Activated CD4-positive, CD25-positive, alpha-beta regulatory T cell treated with anti-CD3 and anti-CD28 coated beads, Interleukin-2, amount 50 U/mL, for 24 hours (primary cell): Measurements from ENCODE around the gene GMIP.
"Not testable (repeated sequence)": the region's sequence is repeated elsewhere in the genome, so short reads cannot be mapped to it uniquely, and the experiment has no call there.

Experiments used
- ATAC-seq, 2 donors: fragments of 150-1000 bp; cut with Tn5 transposase; one replicate each; pipeline ENCODE4 v1.10.0; 2021; ENCODE audit warnings: mild to moderate bottlenecking in 1 of 2, moderate library complexity in 1 of 2

Gene GMIP

DNA sequence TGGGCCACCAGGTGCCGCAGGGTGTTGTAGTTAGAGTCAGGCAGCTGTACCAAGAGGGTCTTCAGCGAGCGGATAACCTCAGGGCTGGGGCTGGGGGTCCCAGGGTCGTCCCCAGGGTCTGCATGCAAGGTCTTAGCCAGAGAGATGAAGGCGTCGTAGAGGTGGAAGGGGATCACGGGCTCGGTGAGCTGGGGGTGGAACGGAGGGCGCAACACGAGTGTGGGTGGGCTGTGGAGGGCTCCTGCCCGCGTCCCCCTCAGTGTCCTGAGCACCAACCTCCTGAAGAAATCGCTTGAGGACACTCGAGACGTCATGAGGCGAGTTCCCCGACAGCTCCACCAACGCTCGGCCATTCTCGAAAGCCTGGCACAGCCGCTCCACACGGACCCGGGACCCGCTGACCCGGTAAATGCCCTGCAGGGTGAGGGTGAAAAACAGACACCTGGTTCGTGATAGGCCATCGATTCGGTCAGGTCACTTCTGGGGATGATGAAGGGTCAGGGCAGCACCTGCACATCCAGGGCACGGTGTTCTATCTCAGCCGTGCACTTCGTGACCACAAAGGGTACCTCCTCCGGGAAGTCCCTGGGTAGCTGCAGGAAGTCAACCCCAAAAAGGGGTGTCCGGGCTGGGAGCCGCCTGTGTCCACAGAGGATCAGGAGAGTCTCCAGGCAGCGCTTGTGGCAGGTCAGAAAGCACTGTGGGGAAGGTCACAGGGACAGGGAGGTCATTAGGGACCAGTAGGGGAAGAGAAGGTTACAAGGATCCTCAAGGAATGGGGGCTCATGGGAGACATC is 8.7 kb downstream of the GMIP start:
- no peak for ATAC-seq

- ATAC-seq: no peak
These were observed 9.5 kb downstream of the GMIP start for GRCh38 chr19:19633711-19634515.

DNA sequence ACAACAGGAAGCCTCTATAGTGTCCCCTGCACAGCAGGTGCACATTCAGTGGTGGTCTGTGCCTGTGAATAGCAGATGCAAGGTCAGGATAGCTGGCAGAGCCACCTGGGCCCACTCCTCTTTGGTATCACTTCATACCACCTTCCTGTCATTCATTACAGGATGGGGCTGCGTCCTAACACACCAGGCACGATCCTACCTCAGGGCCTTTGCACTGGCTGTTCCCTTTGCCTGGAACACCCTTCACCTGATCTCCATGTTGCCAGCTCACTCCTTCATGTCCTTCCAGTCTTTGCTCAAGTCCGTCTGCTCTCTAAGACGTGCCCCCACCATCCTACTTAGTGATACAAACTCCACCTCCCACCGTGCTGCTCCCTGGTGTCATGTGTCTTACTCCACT is 10.8 kb downstream of the GMIP start:
- ATAC-seq: no peak

GRCh38 chr19:19631346-19631745 is 12.1 kb downstream of the GMIP start:
- ATAC-seq: no peak

DNA sequence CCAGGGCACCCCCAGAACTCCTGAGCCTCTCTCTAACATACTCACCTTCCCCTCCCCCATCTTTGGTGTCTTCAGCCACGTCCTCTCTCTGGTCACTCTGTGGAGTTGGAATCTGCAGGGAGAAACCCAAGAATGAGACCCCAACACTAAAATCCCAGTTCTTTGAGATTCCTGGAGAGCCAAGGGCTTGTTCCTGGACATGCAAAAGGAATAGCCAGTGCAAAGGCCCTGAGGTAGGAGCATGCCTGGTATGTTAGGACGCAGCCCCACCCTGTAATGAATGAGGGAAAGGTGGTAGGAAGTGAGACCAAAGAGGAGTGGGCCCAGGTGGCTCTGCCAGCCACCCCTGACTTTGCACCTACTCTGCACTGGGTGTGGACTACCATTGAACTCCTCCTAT is 13.0 kb downstream of the GMIP start:
- no peak for ATAC-seq

GRCh38 chr19:19630062-19630414 is 13.4 kb downstream of the GMIP start:
- no peak for ATAC-seq

DNA sequence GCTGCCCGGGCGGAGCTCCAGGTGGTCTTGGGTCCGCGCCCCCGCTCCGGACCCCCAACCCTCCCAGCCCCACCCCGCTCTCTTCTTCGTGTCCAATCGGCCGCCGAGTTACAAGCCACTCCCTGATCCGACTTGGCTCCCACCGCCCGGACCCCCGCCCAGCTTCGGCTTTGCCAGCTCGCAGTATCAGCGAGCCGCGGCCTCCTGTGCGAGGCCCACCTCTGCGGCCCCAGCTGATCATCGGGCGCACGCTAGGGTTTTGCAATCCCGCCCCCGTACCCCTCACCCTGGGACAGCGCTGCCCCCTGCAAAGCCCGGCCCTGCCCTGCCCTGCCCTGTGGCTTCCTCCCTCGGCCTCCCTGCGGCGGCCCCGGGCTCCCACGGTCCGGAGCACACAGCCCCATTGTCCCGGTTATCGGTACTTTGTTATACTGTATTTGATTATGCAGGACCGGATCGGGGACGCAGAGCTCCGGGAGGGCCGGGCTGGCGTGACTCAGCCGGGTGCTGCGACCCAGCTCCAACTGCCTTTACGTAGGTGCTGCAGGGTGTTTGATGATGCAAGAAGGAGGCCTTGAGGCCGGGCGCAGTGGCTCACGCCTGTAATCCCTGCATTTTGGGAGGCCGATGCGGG is 14.8 kb downstream of the GMIP start:
- peak; percentile 39 to 55 for ATAC-seq

- ATAC-seq: peak; percentile 76 to 78
These were observed 15.6 kb downstream of the GMIP start, which contains the start of gene LPAR2 for GRCh38 chr19:19627621-19628500. Gene LPAR2, minus strand, starts transcription at chr19:19628220. Its CDS starts 945 bp downstream, at chr19:19627275.

DNA sequence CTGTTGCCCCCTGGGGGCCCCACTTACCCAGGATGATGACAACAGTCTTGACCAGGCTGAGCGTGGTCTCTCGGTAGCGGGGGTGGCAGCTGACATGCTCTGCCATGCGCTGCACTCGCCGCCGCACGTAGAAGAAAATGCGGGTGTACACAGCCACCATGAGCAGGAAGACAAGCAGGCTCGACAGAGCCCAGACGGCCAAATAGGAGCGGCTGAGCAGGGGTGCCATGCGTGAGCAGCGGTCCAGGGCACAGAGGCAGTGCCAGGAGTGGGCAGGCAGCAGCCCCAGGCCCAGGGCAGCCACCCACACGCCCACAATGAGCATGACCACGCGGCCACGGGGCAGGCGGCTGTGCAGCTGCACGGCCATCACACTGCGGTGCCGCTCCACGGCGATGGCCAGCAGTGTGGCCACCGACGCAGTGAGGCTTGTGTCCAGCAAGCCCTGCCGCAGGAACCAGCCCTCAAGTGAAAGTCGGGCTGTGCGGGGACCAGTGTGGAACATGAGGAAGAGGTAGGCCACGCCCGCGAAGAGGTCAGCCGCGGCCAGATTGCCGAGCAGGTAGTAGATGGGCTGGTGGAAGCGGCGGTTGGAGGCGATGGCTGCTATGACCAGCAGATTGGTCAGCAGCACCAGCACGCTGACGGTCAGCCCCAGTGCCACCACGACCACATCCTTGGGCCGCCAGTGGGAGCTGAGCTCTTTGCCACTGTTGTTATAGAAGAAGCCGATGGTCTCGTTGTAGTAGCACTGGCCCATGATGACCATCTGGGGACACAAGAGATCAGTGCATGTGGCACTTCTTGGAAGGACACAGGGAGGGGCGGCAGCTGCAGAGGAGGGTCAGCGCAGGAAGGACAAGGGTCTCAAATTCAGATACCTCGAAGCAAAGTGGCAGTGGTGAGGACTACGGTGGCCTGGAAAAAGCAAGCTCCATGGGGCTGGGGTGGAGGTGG is 16.7 kb downstream of the GMIP start:
- ATAC-seq: no peak

DNA sequence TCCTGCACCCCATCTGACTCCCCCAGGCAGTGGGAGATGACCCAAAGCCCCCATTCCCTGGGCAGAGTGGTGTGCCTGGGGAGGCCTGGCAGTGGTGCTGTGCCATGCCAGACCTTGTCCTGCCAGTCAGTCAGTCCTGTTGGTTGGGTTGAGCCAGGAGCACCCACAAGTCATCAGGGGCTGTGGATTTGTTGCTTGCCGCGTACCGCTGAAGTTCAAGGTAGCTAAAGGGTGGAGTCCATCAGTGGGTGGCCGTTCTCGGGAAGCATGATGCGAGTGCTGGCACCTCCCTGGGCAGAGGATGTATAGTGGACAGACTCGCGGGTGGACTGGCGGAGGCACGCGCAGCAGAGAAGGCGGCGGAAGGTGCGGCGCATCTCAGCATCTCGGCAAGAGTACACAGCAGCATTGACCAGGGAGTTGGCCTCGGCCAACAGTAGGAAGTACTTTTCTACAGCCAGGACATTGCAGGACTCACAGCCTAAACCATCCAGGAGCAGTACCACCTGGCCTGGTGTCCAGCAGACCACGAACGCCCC is 19.4 kb downstream of the GMIP start:
- ATAC-seq: no peak

DNA sequence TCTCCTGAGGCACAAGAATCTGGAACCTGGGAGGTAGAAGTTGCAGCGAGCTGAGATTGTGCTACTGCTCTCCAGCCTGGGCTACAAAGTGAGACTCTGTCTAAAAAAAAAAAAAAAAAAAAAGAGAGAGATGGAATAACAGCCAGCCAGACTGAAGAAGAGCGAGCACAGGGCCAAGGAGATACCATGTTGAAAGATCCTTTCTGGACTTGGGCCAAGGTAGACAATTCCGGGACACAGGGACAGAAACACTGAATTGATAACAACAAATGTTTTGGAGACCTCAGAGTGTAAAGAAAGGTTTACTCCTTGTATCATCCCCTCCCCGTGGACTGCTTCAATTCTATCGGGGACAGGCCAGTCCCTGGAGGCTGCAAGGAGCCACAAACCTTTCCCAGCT is 20.1 kb downstream of the GMIP start:
- no peak for ATAC-seq

GRCh38 chr19:19619849-19620210 is 23.6 kb downstream of the GMIP start:
- no peak for ATAC-seq

GRCh38 chr19:19619181-19619848 is 24.1 kb downstream of the GMIP start:
- ATAC-seq: no peak

DNA sequence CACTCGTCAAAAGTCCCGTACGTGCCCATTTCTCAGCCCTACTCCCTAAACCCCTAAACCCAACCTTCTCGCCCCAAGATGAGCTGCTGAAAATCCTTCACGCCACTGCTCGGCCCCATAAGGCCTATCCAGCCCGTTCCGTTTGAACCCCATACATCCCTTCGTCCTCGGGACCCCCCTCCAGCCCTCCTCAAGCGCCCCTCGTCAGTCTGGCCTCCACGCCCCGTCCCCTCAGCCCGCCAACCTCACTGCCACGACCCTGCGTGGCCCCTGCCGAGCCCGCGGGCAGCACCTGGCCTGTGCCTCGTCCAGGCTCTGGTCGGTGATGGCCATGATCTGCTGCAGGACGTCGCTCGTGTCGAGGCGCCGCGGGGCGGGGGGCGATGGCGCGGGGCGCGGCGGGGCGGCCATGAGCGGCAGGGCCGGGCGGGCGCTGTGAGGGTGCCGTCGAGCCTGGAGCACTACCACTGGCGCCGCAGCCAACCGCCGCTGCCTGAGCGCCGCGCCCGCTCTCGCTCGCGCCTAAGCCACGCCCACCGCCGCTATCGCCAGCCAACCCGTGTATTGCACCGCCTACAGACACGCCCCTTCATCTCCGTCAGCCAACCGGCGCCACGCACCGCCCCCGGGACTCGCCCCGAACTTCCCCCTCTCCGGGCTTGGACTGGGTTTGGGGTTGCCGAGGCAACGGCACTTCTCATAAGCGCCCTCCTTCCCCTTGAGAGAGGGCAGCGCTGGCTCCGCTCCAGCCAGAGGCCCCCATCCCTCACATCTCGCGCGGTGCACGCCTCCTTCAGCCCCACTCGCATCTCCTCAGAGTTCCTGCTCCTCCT is 25.0 kb downstream of the GMIP start, which contains the start of gene PBX4:
Gene PBX4, minus strand, starts transcription at position 469 of the 833 bp plus-strand sequence. Its CDS starts 58 bp downstream, at position 411.
- peak; percentile 93 for ATAC-seq

GRCh38 chr19:19615086-19615485 is 28.4 kb downstream of the GMIP start:
- peak; percentile 55 to 56 for ATAC-seq

- no peak for ATAC-seq
These were observed 30.0 kb downstream of the GMIP start for GRCh38 chr19:19613506-19613905.

GRCh38 chr19:19610376-19611202 is 32.9 kb downstream of the GMIP start:
- no peak for ATAC-seq

DNA sequence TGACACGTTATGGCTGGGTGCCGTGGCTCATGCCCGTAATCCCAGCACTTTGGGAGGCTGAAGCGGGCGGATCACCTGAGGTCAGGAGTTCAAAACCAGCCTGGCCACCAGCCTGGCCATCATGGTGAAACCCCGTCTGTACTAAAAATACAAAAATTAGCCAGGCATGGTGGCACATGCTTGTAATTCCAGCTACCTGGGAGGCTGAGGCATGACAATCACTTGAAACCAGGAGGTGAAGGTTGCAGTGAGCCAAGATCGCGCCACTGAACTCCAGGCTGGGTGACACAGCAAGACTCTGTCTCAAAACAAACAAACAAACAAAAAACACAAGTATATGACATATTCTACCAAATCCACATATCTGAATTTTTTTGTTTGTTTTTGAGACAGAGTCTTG is 36.8 kb downstream of the GMIP start:
- not testable (repeated sequence) for ATAC-seq
